ENCODE data around the gene PPIF. TPM values are rescaled to one million over a fixed set of nuclear protein-coding genes. Genes with fewer than 3 reads are reported as not detected.
A peak's percentile ranks its signal among the peaks of the same experiment; 100 is the strongest.

The PPIF gene
- total RNA-seq, 1 donor from 2014 or later, result 21.9 TPM

DNA sequence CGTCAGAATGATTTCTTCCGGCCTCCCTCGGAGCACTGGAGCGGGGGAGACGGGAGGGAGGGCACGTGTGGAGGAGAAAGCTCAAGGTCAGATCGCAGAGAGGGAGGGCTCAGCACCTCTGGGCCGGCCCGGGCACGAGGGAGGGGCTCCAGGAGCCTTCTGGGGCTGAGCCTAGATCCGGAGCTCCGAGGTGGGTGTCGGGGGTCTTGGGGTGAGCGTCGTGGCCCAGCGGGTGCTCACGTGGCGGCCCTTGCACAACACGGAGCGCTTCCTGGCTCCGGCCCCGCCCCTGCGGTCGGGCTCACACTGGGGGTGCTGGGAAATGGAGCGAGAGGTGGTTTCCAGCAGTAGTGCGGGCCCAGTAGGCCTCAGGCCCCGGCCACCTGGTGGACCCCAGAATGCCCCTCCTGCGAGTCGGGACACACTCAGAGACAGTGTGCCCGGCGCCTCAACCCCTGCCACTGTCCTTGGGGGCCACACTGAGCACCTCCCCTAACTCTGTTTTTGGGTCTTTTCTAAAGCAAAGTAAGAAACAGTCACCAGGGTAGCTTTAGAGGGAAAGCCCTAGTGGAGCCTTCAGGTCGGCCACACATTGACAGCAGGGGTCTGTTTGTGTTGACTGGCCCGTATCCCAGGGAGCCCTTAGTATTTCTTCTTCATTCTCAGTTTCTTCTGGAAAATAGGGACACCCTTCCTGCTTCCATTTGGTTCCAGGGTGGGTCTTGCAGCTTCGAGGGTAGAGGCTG is 798 bp downstream of the PPIF start:
- no peaks in the 10 kb centered on the region for H3K9me3 Mint-ChIP-seq (ENCODE audit: unreplicated experiment)
- H3K4me3 Mint-ChIP-seq (ENCODE audit: unreplicated experiment), result peak overlapping the region; percentile 62
- H3K27me3 Mint-ChIP-seq (ENCODE audit: unreplicated experiment), result peaks cover 6% of the 10 kb centered on the region
- no peak for TF ChIP-seq CTCF (IDR thresholded peaks at IDR 0.05; ENCODE audit: unreplicated experiment)
- H3K27ac Mint-ChIP-seq (ENCODE audit: unreplicated experiment), result no peak overlapping the region
- DNase-seq (ENCODE audit: low spot score), result no peak
- no peaks in the 10 kb centered on the region for H3K4me1 Mint-ChIP-seq (ENCODE audit: unreplicated experiment)
- peaks cover 12% of the 10 kb centered on the region for H3K36me3 Mint-ChIP-seq (ENCODE audit: low read depth, unreplicated experiment)

DNA sequence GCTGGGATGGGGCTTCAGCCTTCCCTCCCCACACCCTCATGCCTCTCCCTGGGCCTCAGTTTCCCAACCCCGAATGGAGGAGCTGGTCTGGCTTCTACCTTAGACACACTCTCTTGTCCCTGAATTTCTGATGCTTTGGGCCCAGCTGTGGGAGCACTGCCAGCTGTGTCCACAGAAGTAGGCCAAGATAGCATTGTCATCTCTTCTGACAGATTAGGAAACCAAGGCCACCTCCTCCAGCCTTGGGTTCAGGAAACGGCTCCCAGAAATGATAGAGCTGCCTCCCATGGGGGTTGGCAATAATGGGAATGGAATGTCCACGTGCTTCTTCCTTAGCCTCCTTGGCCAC is 1.3 kb downstream of the PPIF start:
- TF ChIP-seq CTCF (IDR thresholded peaks at IDR 0.05; ENCODE audit: unreplicated experiment), result no peak
- H3K4me3 Mint-ChIP-seq (ENCODE audit: unreplicated experiment), result peak overlapping the region; percentile 62
- no peaks in the 10 kb centered on the region for H3K4me1 Mint-ChIP-seq (ENCODE audit: unreplicated experiment)
- H3K27me3 Mint-ChIP-seq (ENCODE audit: unreplicated experiment), result peaks cover 3% of the 10 kb centered on the region
- H3K9me3 Mint-ChIP-seq (ENCODE audit: unreplicated experiment), result no peaks in the 10 kb centered on the region
- H3K36me3 Mint-ChIP-seq (ENCODE audit: low read depth, unreplicated experiment), result peaks cover 17% of the 10 kb centered on the region
- DNase-seq (ENCODE audit: low spot score), result no peak
- H3K27ac Mint-ChIP-seq (ENCODE audit: unreplicated experiment), result no peak overlapping the region

DNA sequence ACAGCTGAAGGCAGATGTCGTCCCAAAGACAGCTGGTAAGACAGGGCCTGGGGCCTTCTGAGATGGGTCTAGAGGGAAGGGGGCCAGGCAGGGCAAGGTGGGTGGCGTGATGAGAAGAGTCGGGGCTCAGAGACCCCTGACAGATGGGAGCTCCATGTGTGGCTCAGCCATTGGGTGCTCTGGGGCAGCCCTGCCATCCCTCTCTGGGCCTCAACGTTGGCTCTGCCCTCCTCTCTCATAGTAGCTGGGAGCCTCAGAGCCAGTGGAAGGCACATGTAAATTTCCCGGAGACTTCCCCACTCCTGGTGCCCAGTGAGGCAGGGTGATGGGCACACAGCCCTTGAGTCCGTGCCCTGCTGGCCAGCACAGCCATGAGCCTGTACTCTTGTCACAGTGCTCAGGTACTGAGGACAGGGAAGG is 1.8 kb downstream of the PPIF start:
- Mint-ChIP-seq H3K4me3 (ENCODE audit: unreplicated experiment) (no peak overlapping the region), H3K27me3 (ENCODE audit: unreplicated experiment) (no peaks in the 10 kb centered on the region), H3K36me3 (ENCODE audit: low read depth, unreplicated experiment) (peaks cover 21% of the 10 kb centered on the region), H3K4me1 (ENCODE audit: unreplicated experiment) (no peaks in the 10 kb centered on the region), H3K9me3 (ENCODE audit: unreplicated experiment) (no peaks in the 10 kb centered on the region), H3K27ac (ENCODE audit: unreplicated experiment) (no peak overlapping the region)
- TF ChIP-seq CTCF (IDR thresholded peaks at IDR 0.05; ENCODE audit: unreplicated experiment), result no peak
- no peak for DNase-seq (ENCODE audit: low spot score)

GRCh38 chr10:79349766-79350406 is 2.6 kb downstream of the PPIF start:
- Mint-ChIP-seq H3K27me3 (ENCODE audit: unreplicated experiment) (no peaks in the 10 kb centered on the region), H3K9me3 (ENCODE audit: unreplicated experiment) (no peaks in the 10 kb centered on the region), H3K4me3 (ENCODE audit: unreplicated experiment) (no peak overlapping the region), H3K36me3 (ENCODE audit: low read depth, unreplicated experiment) (peaks cover 21% of the 10 kb centered on the region), H3K4me1 (ENCODE audit: unreplicated experiment) (no peaks in the 10 kb centered on the region), H3K27ac (ENCODE audit: unreplicated experiment) (peak overlapping the region; percentile 11)
- TF ChIP-seq CTCF (IDR thresholded peaks at IDR 0.05; ENCODE audit: unreplicated experiment), result no peak
- DNase-seq (ENCODE audit: low spot score), result no peak
